ENCODE data around the gene UBASH3B. TPM values are rescaled to one million over a fixed set of nuclear protein-coding genes. Genes with fewer than 3 reads are reported as not detected.

Gene UBASH3B
- total RNA-seq, 2 experiments from 2014 or later = 54.7 to 73.0 TPM

DNA sequence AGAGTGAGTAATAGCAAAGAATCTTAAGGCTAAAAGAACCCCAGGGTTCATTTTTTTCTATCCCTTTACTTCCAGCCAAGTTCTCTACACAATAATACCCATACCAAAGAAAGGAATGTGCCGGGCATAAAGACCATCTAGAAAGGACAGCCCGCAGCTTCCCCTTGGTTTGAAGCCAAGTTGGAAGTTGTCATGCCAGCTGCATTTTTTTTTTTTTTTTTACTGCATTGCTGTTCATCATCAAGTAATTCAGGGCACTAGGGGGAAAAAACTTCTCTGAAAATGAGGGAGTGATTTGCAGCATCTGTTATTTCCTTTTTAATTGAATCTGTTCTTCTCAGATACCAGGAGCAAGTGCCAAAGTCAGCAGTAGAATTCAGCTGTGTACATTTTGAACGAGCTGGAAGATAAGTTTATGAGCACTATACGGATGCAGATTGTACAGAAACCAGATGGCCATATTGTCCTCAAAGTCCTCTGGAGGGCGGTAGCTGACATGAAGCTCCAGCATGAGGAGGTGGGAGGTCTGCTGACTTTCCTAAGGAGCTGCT is 56.4 kb downstream of the UBASH3B start:
- H3K9me3 ChIP-seq (ENCODE audit: low read length) = no peaks in the 10 kb centered on the region
- ChIA-PET POLR2A (interaction anchor here (1.2 to 6.0 kb wide), 6 partner anchors 14 to 56 kb away, joined by 4 to 77 read pairs (median 6); partner anchors contain the start of gene UBASH3B), CTCF (ENCODE audit: unreplicated experiment) (interaction anchor here (1.3 to 1.7 kb wide), 5 partner anchors 11 to 45 kb away, joined by 3 to 9 read pairs (median 4); no protein-coding TSS in a partner anchor)
- H3K79me2 ChIP-seq (ENCODE audit: insufficient read depth, low read depth, low read length) = no peaks in the 10 kb centered on the region; the same call in 1 of the 2 replicates
- H3K4me1 ChIP-seq (ENCODE audit: insufficient read depth, low read length, poor library complexity, severe bottlenecking) = peaks cover 78% of the 10 kb centered on the region
- H3K4me3 ChIP-seq (ENCODE audit: low read depth, low read length, poor library complexity, severe bottlenecking) = no peak overlapping the region
- peak overlapping the region; percentile 35 for H3K27ac ChIP-seq (ENCODE audit: low read depth, low read length, poor library complexity, severe bottlenecking)
- no peaks in the 10 kb centered on the region for H3K9me2 ChIP-seq (ENCODE audit: insufficient read depth, low read length)
- peak overlapping the region; percentile 13; the same call in 1 of the 2 replicates for H3K4me2 ChIP-seq (ENCODE audit: low read length)
- BruUV-seq (replicated peaks) = no TSS peak
- TF ChIP-seq EZH2phosphoT487 (IDR thresholded peaks at IDR 0.05; ENCODE audit: borderline replicate concordance, low read depth, low read length) (no peak), CTCF (conservative IDR thresholded peaks at IDR 0.05; ENCODE audit: low read length) (peak; percentile 58)
- intact Hi-C loops (cut with micrococcal nuclease; ENCODE audit: unreplicated experiment) = no loop called here
- H4K20me1 ChIP-seq (ENCODE audit: insufficient read depth, low read length) = no peaks in the 10 kb centered on the region
- DNase-seq (ENCODE audit: low spot score) = peak; percentile 45
- peaks cover 10% of the 10 kb centered on the region for H3K36me3 ChIP-seq (ENCODE audit: insufficient read depth, low read length)
- H2AFZ ChIP-seq (ENCODE audit: low read length) = no peak overlapping the region

- peaks cover 93% of the 10 kb centered on the region for H3K4me1 ChIP-seq (ENCODE audit: insufficient read depth, low read length, poor library complexity, severe bottlenecking)
- peak overlapping the region; percentile 63 for H3K4me2 ChIP-seq (ENCODE audit: low read length)
Observed at GRCh38 chr11:122714004-122714403, 58.5 kb downstream of the UBASH3B start.

More at GRCh38 chr11:122714004-122714403, 58.5 kb downstream of the UBASH3B start:
- POLR2A ChIA-PET = interaction anchor here (0.7 to 6.0 kb wide), 6 partner anchors 9 to 46 kb away, joined by 4 to 77 read pairs (median 9); no protein-coding TSS in a partner anchor
- Histone ChIP-seq H3K27ac (ENCODE audit: low read depth, low read length, poor library complexity, severe bottlenecking) (peak overlapping the region; percentile 57), H3K4me3 (ENCODE audit: low read depth, low read length, poor library complexity, severe bottlenecking) (no peak overlapping the region), H3K36me3 (ENCODE audit: insufficient read depth, low read length) (peaks cover 21% of the 10 kb centered on the region), H3K9me2 (ENCODE audit: insufficient read depth, low read length) (no peaks in the 10 kb centered on the region), H2AFZ (ENCODE audit: low read length) (no peak overlapping the region), H4K20me1 (ENCODE audit: insufficient read depth, low read length) (no peaks in the 10 kb centered on the region), H3K9me3 (ENCODE audit: low read length) (no peaks in the 10 kb centered on the region), H3K79me2 (ENCODE audit: insufficient read depth, low read depth, low read length) (peaks cover 10% of the 10 kb centered on the region; the same call in 1 of the 2 replicates)
- intact Hi-C loops (cut with micrococcal nuclease; ENCODE audit: unreplicated experiment) = no loop called here
- TF ChIP-seq EZH2phosphoT487 (IDR thresholded peaks at IDR 0.05; ENCODE audit: borderline replicate concordance, low read depth, low read length) (no peak), CTCF (conservative IDR thresholded peaks at IDR 0.05; ENCODE audit: low read length) (no peak)
- no peak for DNase-seq (ENCODE audit: low spot score)
- CTCF ChIA-PET (ENCODE audit: unreplicated experiment) = interaction anchor here (1.0 to 1.6 kb wide), 2 partner anchors 13 to 18 kb away, joined by 3 to 4 read pairs; no protein-coding TSS in a partner anchor
- no TSS peak for BruUV-seq (replicated peaks)

Measured in OCI-LY7 (cell line).